Renal cortex interstitium (tissue), 11 donors: Measurements from ENCODE around the gene SH2D1B. TPM values are rescaled to one million over a fixed set of nuclear protein-coding genes. Genes with fewer than 3 reads are reported as not detected.
"Not testable (repeated sequence)": the region's sequence is repeated elsewhere in the genome, so short reads cannot be mapped to it uniquely, and the experiment has no call there.

Experiments
- DNase-seq, 11 donors: peaks; one replicate each; pipeline ENCODE4 v3.0.0-alpha.2; 2013; ENCODE audit warnings: low read depth in 9 of 11, low spot score in 4 of 11; ENCODE audit errors: extremely low read depth in 1 of 11
- polyA plus RNA-seq, 3 donors: library from polyadenylated mRNA; unstranded; fragments of 120-200 nt; gene quantifications; one replicate each; pipeline ENCODE4 v1.2.1, GENCODE V29; 2013; ENCODE audit not compliant: insufficient read length in 3 of 3

The SH2D1B gene
- polyA plus RNA-seq, 3 donors = 0.11 to 0.39 (median 0.16) TPM

GRCh38 chr1:162367772-162368171, 44.2 kb downstream of the SH2D1B start:
- no peak for DNase-seq

GRCh38 chr1:162367073-162367472, 44.9 kb downstream of the SH2D1B start:
- no peak for DNase-seq

GRCh38 chr1:162366671-162367070, 45.3 kb downstream of the SH2D1B start:
- DNase-seq = no peak

- DNase-seq = no peak
Observed at GRCh38 chr1:162366149-162366548, 45.8 kb downstream of the SH2D1B start.

- no peak for DNase-seq
Observed at GRCh38 chr1:162365284-162366020, 46.5 kb downstream of the SH2D1B start.

- no peak for DNase-seq
Observed at GRCh38 chr1:162364498-162364897, 47.4 kb downstream of the SH2D1B start.

GRCh38 chr1:162363823-162364222, 48.1 kb downstream of the SH2D1B start:
- no peak for DNase-seq

- DNase-seq = no peak
Observed at GRCh38 chr1:162361349-162361748, 50.6 kb downstream of the SH2D1B start.

GRCh38 chr1:162360874-162361260, 51.1 kb downstream of the SH2D1B start:
- no peak for DNase-seq

GRCh38 chr1:162360237-162360873, 51.6 kb downstream of the SH2D1B start:
- no peak for DNase-seq

GRCh38 chr1:162359523-162360236, 52.3 kb downstream of the SH2D1B start:
- DNase-seq = no peak

- no peak for DNase-seq
Observed at GRCh38 chr1:162358928-162359327, 53.0 kb downstream of the SH2D1B start.

GRCh38 chr1:162357681-162358266, 54.2 kb downstream of the SH2D1B start:
- no peak for DNase-seq

GRCh38 chr1:162353702-162354101, 58.2 kb downstream of the SH2D1B start:
- DNase-seq = no peak

GRCh38 chr1:162353078-162353477, 58.9 kb downstream of the SH2D1B start:
- DNase-seq = no peak

- not testable (repeated sequence) for DNase-seq
Observed at GRCh38 chr1:162351874-162352273, 60.1 kb downstream of the SH2D1B start.

- DNase-seq = no peak
Observed at GRCh38 chr1:162351246-162351842, 60.6 kb downstream of the SH2D1B start.

- peak in 10 of 11 donors; percentile 19 to 68 (median 32) for DNase-seq
Observed at GRCh38 chr1:162349635-162350330, 62.2 kb downstream of the SH2D1B start.

- no peak for DNase-seq
Observed at GRCh38 chr1:162347281-162347680, 64.7 kb downstream of the SH2D1B start.
